ENCODE results near the gene C6orf52. TPM values are rescaled to one million over a fixed set of nuclear protein-coding genes. Genes with fewer than 3 reads are reported as not detected.
"Not testable (repeated sequence)": the region's sequence is repeated elsewhere in the genome, so short reads cannot be mapped to it uniquely, and the experiment has no call there.

C6orf52 gene
- total RNA-seq, 6 donors from 2014 or later = 1.6 to 3.2 TPM; not detected in 4

DNA sequence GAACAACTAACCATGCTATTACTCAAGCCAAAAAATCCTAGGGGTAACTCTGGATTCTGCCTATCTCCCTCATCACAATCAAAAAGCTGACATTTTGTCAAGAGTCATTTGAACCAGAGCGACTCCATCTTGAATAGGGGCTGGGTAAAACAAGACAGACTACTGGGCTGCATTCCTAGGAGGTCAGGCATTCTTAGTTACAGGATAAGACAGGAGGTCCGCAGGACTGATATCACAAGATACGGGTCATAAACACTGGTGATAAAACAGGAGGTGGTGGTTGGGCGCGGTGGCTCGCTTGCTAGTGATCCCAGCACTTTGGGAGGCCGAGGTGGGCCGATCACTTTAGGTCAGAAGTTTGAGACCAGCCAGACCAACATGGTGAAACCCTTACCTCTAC, 32.2 kb downstream of the C6orf52 start:
- Histone ChIP-seq H3K4me3 (no peak overlapping the region), H3K9me3 (no peaks in the 10 kb centered on the region), H3K36me3 (no peaks in the 10 kb centered on the region), H3K4me1 (no peaks in the 10 kb centered on the region), H3K27ac (no peak overlapping the region), H3K27me3 (no peaks in the 10 kb centered on the region)
- ATAC-seq (ENCODE audit: low FRiP score in 2 of 2) = no peak
- no peak for DNase-seq
- 92 to 95% methylated on average over 8 of the region's 8 CpGs for WGBS, 2 donors
- TF ChIP-seq POLR2A (IDR thresholded peaks at IDR 0.05) (no peak), POLR2AphosphoS5 (IDR thresholded peaks at IDR 0.05) (no peak), EP300 (IDR thresholded peaks at IDR 0.05) (no peak)
- TF ChIP-seq, protein P1, sequence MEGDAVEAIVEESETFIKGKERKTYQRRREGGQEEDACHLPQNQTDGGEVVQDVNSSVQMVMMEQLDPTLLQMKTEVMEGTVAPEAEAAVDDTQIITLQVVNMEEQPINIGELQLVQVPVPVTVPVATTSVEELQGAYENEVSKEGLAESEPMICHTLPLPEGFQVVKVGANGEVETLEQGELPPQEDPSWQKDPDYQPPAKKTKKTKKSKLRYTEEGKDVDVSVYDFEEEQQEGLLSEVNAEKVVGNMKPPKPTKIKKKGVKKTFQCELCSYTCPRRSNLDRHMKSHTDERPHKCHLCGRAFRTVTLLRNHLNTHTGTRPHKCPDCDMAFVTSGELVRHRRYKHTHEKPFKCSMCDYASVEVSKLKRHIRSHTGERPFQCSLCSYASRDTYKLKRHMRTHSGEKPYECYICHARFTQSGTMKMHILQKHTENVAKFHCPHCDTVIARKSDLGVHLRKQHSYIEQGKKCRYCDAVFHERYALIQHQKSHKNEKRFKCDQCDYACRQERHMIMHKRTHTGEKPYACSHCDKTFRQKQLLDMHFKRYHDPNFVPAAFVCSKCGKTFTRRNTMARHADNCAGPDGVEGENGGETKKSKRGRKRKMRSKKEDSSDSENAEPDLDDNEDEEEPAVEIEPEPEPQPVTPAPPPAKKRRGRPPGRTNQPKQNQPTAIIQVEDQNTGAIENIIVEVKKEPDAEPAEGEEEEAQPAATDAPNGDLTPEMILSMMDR (IDR thresholded peaks at IDR 0.05) = no peak

DNA sequence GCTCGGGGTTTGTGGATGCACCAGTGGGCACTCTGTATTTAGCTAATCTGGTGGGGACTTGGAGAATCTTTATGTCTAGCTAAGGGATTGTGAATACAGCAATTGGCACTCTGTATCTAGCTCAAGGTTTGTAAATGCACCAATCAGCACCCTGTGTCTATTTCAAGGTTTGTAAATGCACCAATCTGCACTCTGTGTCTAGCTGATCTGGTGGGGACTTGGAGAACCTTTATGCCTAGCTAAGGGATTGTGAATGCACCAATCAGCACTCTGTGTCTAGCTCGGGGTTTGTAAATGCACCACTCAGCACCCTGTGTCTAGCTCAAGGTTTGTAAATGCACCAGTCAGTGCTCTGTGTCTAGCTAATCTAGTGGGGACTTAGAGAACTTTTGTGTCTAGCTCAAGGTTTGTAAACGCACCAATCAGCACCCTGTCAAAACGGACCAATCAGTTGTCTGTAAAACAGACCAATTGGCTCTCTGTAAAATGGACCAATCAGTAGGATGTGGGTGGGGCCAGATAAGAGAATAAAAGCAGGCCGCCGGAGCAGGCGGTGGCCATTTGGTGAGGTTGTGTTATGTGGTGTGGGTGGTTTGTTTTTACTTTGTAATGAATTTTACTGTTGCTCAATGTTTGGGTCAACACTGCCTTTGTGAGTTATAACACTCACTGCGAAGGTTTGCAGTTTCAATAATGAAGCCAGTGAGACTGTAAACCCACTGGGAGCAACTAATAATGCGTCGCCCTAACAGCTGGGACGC, 33.8 kb downstream of the C6orf52 start:
- H3K27ac ChIP-seq; H3K9me3 ChIP-seq; H3K36me3 ChIP-seq; ATAC-seq (ENCODE audit: low FRiP score in 2 of 2); H3K4me1 ChIP-seq; DNase-seq; H3K27me3 ChIP-seq: not testable (repeated sequence)
- peak overlapping the region in 1 of 4 donors; percentile 48 for H3K4me3 ChIP-seq
- WGBS, 2 donors = 95 to 97% methylated on average over 11 of the region's 11 CpGs

DNA sequence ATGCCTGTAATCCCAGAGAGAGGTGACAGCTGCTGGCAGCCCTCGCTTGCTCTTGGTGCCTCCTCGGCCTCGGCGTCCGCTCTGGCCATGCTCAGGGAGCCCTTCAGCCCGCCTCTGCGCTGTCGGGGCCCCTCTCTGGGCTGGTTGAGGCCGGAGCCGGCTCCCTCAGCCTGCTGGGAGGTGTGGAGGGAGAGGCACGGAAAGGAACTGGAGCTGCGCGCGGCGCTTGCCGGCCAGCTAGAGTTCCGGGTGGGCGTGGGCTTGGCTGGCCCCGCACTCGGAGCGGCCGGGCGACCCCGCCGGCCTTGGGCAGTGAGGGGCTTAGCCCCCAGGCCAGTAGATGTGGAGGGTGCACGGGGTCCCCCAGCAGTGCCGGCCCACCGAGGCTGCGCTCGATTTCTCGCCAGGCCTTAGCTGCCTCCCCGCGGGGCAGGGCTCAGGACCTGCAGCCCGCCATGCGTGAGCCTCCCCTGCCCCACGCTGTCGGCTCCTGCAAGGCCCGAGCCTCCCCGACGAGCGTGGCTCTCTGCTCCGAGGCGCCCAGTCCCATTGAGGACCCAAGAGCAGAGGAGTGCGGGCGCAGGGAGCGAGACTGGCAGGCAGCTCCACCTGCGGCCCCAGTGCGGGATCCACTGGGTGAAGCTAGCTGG, 34.6 kb downstream of the C6orf52 start:
- Histone ChIP-seq H3K36me3 (no peaks in the 10 kb centered on the region), H3K4me1 (no peaks in the 10 kb centered on the region), H3K27ac (peak overlapping the region in 1 of 4 donors; percentile 73), H3K9me3 (no peaks in the 10 kb centered on the region), H3K4me3 (peak overlapping the region in 3 of 4 donors; percentile 31 to 48 (median 32)), H3K27me3 (no peaks in the 10 kb centered on the region)
- TF ChIP-seq POLR2A (IDR thresholded peaks at IDR 0.05) (peak in 1 of 4 donors; percentile 28), EP300 (IDR thresholded peaks at IDR 0.05) (no peak), POLR2AphosphoS5 (IDR thresholded peaks at IDR 0.05) (no peak)
- TF ChIP-seq, protein P1 (IDR thresholded peaks at IDR 0.05) = no peak
- ATAC-seq (ENCODE audit: low FRiP score in 2 of 2) = peak in 1 of 2 donors; percentile 46
- WGBS, 2 donors = 91 to 92% methylated on average over 8 to 40 of the region's 48 CpGs
- DNase-seq = peak in 1 of 2 donors; percentile 84

DNA sequence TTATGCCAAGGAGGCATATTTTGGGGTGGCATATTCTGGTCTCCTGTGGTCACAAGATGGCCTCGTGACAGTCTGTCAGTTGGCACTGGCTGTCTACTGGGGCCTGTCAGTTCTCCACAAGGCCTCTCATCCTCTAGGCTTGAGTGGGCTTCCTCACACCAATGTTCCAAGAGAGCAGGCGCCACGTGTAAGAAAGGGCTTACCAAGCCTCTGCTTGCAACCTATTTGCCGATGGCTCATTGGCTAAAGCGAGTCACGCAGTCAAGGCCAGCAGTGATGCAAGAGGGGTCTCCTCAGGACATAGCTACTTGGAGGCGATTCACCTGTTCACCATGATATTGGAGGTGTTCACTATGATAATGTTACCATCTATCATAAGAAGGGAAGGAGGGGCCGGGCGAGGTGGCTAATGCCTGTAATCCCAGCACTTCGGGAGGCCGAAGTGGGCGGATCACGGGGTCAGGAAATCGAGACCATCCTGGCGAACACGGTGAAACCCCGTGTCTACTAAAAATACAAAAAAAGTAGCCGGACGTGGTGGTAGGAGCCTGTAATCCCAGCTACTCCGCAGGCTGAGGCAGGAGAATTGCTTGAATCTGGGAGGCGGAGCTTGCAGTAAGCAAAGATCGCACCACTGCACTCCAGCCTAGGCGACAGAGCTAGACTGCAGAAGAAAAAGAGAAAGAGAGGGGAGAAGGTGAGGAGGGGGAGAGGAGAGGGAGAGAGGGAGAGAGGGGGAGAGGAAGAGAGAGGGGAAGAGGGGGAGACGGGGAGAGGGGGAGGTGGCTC, 35.3 kb downstream of the C6orf52 start:
- peak in 1 of 2 donors; percentile 11 for ATAC-seq (ENCODE audit: low FRiP score in 2 of 2)
- no peak for DNase-seq
- TF ChIP-seq POLR2A (IDR thresholded peaks at IDR 0.05) (no peak), EP300 (IDR thresholded peaks at IDR 0.05) (no peak)
- TF ChIP-seq, protein P1 (IDR thresholded peaks at IDR 0.05) = no peak
- H3K4me1 ChIP-seq = no peaks in the 10 kb centered on the region
- peak overlapping the region in 3 of 4 donors; percentile 31 to 48 (median 32) for H3K4me3 ChIP-seq
- no peaks in the 10 kb centered on the region for H3K27me3 ChIP-seq
- no peaks in the 10 kb centered on the region for H3K36me3 ChIP-seq
- 76 to 90% methylated on average over 23 to 24 of the region's 24 CpGs for WGBS, 2 donors
- no peaks in the 10 kb centered on the region for H3K9me3 ChIP-seq
- H3K27ac ChIP-seq = peak overlapping the region in 1 of 4 donors; percentile 73

DNA sequence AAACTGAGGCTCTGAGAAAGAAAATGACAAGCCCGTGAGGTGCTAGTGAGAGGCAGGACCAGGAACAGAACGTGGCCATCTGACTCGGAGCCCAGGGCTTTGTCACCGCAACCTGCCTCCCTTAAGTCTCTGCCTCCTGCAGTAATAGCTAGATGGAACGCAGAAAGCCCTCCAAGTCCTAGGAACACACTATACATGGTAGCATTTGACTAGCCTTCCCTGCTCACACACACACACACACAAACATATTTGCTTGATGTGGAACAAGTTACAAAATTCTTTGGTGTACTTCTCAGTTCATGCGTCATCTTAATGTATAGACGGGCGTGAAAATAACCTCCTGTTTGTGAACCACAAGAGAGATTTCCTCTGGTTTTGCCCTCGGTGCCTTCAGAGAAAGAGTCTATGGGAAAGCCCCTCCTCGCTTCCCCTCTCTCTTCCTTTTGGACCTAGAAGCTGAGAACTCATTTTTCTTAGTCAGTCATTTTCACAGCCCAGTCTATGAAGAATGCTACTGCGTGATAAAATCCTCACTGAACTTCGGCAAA, 38.8 kb downstream of the C6orf52 start:
- Histone ChIP-seq H3K27ac (no peak overlapping the region), H3K4me3 (no peak overlapping the region), H3K9me3 (no peaks in the 10 kb centered on the region), H3K4me1 (no peaks in the 10 kb centered on the region), H3K36me3 (no peaks in the 10 kb centered on the region), H3K27me3 (no peaks in the 10 kb centered on the region)
- no peak for ATAC-seq (ENCODE audit: low FRiP score in 2 of 2)
- TF ChIP-seq EP300 (IDR thresholded peaks at IDR 0.05) = no peak
- TF ChIP-seq POLR2A (IDR thresholded peaks at IDR 0.05) = no peak
- TF ChIP-seq, protein P1 (IDR thresholded peaks at IDR 0.05) = no peak
- TF ChIP-seq POLR2AphosphoS5 (IDR thresholded peaks at IDR 0.05) = no peak
- no peak for DNase-seq
- WGBS, 2 donors = 45 to 51% methylated on average over 12 of the region's 12 CpGs

All from upper lobe of left lung (tissue), 6 donors.